ENCODE results near the gene TNRC6B. TPM values are rescaled to one million over a fixed set of nuclear protein-coding genes. Genes with fewer than 3 reads are reported as not detected.

Gene TNRC6B
- total RNA-seq, 1 donor from 2014 or later, result 26.7 TPM

- H3K27me3 ChIP-seq (ENCODE audit: control insufficient read depth, insufficient read depth, low read length), result no peaks in the 10 kb centered on the region
- no peaks in the 10 kb centered on the region for H3K36me3 ChIP-seq (ENCODE audit: control insufficient read depth, insufficient read depth, low read length)
- DNase-seq (ENCODE audit: low read depth), result peak; percentile 57
- peak within 1 kb of the TSS; percentile 90 for H3K4me3 ChIP-seq (ENCODE audit: low read depth, low read length)
- TF ChIP-seq, protein P1, sequence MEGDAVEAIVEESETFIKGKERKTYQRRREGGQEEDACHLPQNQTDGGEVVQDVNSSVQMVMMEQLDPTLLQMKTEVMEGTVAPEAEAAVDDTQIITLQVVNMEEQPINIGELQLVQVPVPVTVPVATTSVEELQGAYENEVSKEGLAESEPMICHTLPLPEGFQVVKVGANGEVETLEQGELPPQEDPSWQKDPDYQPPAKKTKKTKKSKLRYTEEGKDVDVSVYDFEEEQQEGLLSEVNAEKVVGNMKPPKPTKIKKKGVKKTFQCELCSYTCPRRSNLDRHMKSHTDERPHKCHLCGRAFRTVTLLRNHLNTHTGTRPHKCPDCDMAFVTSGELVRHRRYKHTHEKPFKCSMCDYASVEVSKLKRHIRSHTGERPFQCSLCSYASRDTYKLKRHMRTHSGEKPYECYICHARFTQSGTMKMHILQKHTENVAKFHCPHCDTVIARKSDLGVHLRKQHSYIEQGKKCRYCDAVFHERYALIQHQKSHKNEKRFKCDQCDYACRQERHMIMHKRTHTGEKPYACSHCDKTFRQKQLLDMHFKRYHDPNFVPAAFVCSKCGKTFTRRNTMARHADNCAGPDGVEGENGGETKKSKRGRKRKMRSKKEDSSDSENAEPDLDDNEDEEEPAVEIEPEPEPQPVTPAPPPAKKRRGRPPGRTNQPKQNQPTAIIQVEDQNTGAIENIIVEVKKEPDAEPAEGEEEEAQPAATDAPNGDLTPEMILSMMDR (IDR thresholded peaks at IDR 0.05; ENCODE audit: insufficient read depth, low read length, poor library complexity, severe bottlenecking), result no peak
Observed at GRCh38 chr22:40346185-40347118, 168.7 kb downstream of the TNRC6B start, which contains the start of gene ADSL. ADSL (plus strand) TSS chr22:40346500; CDS start chr22:40346559, 59 bp downstream.

GRCh38 chr22:40347300-40347699 is 169.6 kb downstream of the TNRC6B start:
- Histone ChIP-seq H3K4me3 (ENCODE audit: low read depth, low read length) (peak overlapping the region; percentile 90), H3K36me3 (ENCODE audit: control insufficient read depth, insufficient read depth, low read length) (no peaks in the 10 kb centered on the region), H3K27me3 (ENCODE audit: control insufficient read depth, insufficient read depth, low read length) (no peaks in the 10 kb centered on the region)
- DNase-seq (ENCODE audit: low read depth), result no peak
- TF ChIP-seq, protein P1 (IDR thresholded peaks at IDR 0.05; ENCODE audit: insufficient read depth, low read length, poor library complexity, severe bottlenecking), result no peak

DNA sequence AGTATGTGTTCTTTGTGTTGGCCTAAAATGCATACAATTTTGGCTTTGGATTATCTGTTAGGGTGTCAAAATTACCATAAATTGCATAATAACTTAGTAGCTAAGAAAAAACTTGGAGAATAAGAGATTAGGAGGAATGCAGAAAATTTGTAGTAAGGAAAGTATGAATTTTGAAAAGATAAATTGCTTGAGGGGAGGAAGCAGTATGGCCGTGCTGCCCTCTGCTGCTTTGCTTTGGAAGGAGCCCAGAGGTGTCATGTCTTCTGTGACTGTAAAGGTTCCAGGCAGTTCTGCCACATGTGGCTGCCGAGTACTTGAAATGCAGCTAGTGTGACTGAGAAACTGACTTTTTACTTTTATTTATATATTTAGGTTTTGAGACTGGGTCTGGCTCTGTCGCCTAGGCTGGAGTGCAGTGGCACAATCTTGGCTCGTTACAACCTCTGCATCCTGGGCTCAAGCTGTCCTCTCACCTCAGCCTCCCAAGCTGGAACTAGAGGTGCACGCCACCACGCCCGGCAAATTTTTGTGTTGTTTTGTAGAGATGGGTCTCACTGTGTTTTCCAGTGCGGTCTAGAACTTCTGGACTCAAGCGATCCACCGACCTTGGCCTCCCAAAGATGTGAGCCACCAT is 170.4 kb downstream of the TNRC6B start:
- DNase-seq (ENCODE audit: low read depth), result no peak
- H3K27me3 ChIP-seq (ENCODE audit: control insufficient read depth, insufficient read depth, low read length), result no peaks in the 10 kb centered on the region
- no peaks in the 10 kb centered on the region for H3K36me3 ChIP-seq (ENCODE audit: control insufficient read depth, insufficient read depth, low read length)
- no peak overlapping the region for H3K4me3 ChIP-seq (ENCODE audit: low read depth, low read length)
- TF ChIP-seq, protein P1 (IDR thresholded peaks at IDR 0.05; ENCODE audit: insufficient read depth, low read length, poor library complexity, severe bottlenecking), result peak; percentile 78

DNA sequence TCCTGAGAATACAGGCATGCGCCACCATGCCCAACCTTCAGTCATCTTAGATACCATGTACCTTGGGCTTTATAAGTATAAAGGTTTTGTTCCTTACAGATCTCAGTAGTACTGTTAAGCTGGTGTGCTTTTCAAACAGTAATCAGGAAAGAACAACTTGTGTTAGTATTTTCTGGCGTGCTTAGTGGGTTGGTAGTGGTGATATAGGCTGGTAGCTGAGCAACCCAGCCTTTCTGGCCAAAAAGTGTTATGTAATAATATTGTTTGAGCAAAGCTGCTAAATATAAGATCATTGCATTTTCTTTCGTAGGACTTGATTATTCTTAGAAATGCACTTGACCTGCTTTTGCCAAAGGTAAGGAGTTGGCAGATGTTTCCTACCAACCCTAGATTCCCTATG is 175.0 kb downstream of the TNRC6B start:
- no peak overlapping the region for H3K4me3 ChIP-seq (ENCODE audit: low read depth, low read length)
- DNase-seq (ENCODE audit: low read depth), result no peak
- no peaks in the 10 kb centered on the region for H3K36me3 ChIP-seq (ENCODE audit: control insufficient read depth, insufficient read depth, low read length)
- TF ChIP-seq, protein P1 (IDR thresholded peaks at IDR 0.05; ENCODE audit: insufficient read depth, low read length, poor library complexity, severe bottlenecking), result no peak
- no peaks in the 10 kb centered on the region for H3K27me3 ChIP-seq (ENCODE audit: control insufficient read depth, insufficient read depth, low read length)

DNA sequence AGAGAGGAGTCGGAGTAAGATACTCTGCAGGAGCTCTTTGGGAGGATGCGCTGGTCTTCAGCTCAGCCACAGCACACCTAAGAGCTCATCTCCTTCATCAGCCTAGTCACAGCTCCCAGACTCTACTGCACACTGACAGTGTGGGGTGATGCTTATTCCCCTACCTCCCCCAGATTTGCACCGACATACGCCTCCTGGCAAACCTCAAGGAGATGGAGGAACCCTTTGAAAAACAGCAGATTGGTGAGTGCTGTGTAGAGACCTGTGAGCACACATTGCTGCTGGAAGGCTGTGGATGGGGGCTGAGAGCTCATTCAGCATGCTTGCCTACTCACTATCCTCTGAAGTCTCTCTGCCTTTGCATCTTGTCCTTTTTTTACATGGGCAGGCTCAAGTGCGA is 183.4 kb downstream of the TNRC6B start:
- H3K27me3 ChIP-seq (ENCODE audit: control insufficient read depth, insufficient read depth, low read length), result no peaks in the 10 kb centered on the region
- H3K36me3 ChIP-seq (ENCODE audit: control insufficient read depth, insufficient read depth, low read length), result peaks cover 1% of the 10 kb centered on the region
- H3K4me3 ChIP-seq (ENCODE audit: low read depth, low read length), result no peak overlapping the region
- TF ChIP-seq, protein P1 (IDR thresholded peaks at IDR 0.05; ENCODE audit: insufficient read depth, low read length, poor library complexity, severe bottlenecking), result no peak
- DNase-seq (ENCODE audit: low read depth), result no peak
